NCI-H2196 (cell line): ENCODE results near the gene SMURF2.

Experiments
- DNase-seq: peaks from one replicate; lab custom pipeline; 2025; ENCODE audit not compliant: unreplicated experiment; lab: John Stamatoyannopoulos, UW

The SMURF2 gene

DNA sequence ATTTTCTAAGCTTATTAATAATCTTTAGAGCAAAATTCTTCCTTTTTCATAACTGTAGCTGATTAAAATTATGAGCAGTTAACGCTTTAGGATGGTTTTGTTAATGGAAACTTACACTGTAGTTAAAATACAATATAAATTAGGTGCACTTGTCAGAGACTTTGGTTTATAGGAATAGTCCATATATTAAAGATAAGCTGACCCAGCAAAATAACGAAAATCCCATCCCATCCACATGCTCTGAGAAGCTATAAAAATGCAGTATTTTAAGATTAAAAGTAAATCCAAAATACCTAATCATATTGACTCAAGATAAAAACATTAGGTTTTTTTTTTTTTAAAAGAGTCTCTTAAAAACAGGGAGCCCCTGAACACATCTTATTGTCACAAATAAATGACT lies 117.4 kb downstream of the SMURF2 start:
- DNase-seq: no peak

DNA sequence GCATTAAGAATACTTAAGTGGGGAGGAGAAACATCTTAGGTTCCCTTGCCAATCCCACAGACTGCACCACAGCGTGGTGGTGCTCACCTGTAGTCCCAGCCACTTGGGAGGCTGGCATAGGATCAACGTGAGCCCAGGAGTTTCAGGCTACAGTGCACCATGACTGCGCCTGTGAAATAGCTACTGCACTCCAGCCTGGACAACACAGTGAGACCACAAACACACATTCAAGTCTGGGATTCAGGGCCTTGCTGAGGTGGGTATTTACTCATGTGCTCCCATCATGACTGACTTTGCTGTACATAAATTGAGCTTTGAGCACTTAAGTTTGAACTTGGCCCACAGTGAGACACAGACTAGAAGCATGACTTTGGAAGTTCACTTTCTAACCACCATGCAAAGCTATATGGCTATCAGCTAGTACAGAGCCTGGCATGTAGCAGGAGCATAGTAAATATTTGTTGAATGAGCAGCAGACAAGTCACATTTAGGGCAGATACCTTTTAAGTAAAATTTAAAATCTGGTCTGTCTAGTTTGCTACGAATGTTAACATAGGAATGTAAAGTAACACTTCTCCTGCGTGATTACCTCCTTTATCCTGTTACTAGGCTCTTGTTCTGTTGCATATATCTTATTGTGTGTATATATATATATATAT lies 121.9 kb downstream of the SMURF2 start:
- DNase-seq: no peak

DNA sequence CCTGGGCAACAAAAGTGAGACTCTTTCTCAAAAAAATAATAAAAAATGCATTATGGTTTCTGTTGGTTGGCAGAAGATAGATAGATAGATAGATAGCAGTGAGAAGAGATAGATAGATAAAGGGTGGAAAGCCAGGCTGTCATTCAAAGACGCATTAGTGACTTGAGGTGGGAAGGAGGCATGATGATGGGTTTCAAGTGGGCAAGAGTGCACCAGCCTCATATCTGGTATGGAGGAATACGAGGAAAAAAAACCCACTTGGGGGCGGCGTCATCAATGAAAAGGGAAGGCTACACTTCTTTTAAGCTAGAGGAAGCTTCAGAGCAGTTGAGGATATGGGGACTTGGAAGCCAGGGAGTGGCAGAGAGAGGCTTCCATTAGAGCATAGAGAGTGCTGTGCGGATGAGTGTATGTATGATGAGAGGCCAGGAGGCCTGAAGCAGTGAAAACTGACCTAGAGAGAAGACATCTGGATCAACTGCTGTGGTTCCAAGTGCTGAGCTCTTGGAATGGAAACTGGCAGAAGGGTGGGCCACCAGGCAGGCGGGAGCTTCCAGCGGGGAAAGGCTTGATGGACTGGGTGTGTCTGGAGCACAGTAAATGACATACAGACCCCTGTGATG lies 123.5 kb downstream of the SMURF2 start:
- DNase-seq: no peak

DNA sequence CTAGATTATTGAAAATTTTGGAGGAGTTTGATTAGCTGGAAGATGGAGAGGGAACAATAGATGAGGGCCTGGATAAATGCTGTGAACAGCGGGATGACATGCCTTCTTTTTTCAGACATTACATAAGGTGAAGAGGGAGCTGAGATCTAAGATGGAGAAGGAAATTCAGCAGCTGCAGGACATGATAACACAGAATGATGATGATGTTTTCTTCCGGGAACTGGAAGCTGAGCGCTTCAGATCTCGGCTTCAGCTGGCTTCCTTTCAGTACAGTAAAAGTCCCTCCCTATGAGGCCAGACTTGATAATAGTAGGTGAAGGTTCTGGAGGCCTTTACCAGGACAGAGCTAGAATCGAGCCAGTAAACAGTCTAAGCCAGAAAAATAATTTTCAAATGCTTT lies 124.6 kb downstream of the SMURF2 start:
- no peak for DNase-seq

DNA sequence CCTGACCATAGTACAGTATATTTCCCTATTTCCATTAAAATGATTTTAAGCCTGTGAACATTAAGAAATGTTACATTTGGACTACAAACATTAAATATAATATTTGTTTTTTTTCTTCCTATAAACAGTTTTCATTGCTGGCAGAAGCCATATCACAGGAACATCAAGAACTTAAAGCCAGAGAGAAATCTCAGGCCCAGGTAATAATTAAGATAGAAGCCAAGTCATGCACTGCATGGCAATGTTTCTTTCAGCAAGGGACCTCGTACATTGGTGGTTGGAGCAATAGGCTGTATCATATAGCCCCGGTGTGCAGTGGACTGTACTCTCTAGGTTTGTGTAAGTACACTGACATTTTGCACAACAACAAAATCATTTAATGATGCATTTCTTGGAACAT lies 125.2 kb downstream of the SMURF2 start:
- no peak for DNase-seq

DNA sequence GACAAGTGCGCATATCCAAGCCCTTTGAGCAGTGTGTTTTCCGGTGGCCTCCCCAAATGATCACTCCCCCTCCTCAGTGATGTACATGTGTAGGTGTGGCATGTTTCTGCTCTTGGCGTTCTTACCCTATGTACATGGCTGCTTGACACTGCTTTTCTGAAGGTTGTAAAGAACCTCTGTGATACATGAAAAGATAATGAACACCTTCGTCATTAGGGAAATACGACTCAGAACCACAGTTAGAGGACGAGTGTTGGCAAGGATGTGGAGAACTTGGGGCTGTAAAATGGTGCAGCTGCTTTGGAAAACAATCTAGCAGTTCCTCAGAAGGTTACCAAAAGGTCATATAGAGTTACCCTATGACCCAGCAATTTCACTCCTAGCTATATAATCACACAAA lies 126.8 kb downstream of the SMURF2 start:
- DNase-seq: no peak

DNA sequence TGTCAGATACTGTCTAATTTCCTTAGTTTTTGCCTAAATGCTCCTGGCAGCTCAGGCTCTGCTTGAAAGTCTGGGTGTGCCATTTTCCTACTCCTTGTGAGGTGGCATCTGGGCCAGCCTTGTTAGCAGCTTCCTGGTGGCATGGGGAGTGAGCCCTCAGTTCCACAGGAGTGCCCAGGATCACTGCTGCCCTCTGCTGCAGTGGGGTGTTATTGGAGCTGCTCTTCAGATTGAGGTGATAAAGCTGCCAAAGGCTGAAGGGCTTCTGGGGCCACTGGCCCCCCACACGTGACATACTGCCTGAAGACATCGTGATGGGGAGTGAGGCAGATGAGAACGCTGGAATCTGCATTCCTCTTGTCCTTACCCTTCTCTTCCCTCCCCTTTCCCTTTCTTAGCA lies 127.9 kb downstream of the SMURF2 start:
- no peak for DNase-seq

DNA sequence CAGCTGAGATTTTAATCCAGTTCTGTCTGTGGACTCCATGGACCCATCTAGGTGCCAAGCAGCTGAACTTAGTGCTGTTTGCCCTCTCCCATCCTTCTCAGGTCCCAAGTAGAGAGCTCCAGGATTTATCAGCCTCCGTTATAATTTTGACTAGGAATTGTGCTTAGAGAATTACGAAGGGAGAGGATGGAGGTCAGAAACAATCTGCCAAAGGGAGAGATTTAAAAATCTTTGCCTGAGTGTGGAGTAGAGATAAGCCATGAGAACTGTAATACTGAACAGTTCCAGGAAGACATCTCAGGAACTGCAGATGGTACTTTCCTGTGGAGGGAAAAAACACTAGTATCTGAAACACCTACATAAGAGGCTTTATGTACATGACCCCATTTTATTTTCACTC lies 128.3 kb downstream of the SMURF2 start:
- no peak for DNase-seq

DNA sequence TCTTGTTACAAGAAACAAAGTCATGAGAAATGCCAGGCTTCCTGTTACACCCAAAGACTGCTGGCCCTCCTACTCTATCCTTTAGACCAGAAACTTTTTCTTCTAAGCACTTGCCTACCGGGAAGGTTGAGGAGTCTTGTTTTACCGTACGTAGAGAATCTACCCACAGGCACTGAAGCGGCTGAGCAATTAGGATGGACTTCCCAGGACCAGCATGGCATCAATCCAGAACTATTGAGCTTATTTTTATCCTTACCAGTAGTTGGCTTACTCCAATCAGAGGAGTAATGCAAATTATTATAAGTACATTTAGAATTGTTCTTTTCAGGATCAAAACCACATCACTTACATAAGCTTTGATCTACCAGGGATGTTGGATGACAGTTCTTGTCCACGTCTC lies 129.7 kb downstream of the SMURF2 start:
- DNase-seq: no peak

DNA sequence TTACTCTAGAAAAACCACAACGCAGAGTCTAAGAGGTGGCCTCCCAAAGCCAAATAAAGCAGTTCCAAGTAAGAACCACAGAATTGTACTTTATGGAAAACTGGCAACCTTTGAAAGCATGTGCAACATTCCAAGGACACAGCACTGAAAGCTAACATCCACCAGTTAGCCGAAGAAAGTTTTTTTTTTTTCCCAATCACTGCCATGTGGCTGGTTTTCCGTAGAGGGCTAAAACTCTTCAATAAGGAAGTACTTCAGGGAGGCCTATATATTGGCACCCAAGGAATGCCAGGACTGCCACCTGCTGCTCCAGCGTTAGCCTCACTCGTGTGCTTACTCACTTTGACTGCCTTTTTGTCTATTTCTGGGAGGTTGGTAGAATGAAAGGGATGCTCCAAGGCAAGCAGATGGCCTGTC lies 130.1 kb downstream of the SMURF2 start:
- DNase-seq: no peak

DNA sequence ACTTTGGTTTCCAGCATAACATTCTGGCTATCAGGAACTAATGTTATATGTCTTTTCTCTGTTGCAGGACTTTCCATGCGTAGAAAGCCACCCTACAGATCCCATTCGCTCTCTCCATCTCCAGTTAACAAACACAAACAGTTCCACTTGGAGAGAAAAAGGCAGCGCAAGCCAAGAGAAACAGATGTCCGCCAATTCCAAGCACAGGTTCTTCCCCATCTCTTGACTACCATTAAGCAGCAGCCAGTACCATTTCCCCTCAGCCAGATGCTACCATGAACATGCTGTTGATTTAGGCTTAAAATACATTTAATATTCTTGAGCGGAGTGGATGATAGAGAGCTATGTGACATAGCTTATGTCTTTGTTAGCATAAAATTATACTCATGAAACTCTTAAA lies 132.9 kb downstream of the SMURF2 start:
- no peak for DNase-seq

DNA sequence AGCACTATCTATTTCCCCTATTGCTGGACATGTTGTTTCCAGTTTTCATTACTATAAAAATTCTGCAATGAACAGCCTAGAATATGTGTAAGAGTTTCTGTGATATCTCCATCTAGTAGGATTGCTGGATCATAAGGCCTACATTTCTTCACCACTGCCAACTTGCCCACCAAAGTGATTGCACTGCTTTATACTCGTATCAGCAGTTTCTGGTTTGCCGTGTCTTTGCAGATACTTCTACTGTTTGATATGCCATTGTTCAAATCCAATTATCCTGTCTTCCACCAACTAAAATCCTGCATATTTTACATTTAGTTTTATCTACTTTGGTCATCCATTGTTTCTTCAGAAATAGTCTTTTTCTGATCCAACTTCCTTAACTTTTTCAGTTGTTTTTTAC lies 134.2 kb downstream of the SMURF2 start:
- DNase-seq: no peak

DNA sequence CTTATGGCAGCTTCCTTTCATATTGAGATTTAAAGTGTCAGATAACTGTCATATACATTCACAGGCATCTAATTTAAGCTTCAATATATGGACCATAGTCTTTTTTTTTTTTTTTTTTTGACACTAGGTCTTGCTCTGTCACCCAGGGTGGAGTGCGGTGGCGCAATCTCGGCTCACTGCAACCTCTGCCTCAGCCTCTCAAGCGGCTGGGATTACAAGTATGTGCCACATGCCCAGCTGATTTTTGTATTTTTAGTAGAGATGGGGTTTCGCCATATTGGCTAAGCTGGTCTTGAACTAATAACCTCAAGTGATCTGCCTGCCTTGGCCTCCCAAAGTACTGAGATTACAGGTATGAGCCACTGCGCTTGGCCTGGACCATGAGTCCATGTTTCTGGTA lies 141.7 kb downstream of the SMURF2 start:
- DNase-seq: no peak

DNA sequence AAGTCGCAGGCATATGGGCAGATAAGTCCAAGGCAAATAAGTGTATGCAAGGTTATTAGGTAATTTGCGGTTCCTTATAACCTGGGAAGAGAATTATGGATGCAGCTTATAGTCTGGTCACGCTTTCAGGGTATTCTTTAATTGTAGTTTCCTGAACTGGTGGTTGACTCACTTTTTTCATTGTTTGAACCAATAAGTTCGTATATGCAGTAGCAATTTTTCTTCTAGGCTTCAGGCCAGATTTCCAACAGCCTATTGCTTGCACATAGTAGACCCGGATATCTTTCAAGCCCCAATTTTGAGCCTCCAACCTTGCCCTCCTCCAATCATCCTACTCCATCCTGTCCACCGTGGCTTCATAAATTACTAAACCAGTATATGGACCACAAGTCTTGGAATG lies 142.5 kb downstream of the SMURF2 start:
- DNase-seq: no peak

DNA sequence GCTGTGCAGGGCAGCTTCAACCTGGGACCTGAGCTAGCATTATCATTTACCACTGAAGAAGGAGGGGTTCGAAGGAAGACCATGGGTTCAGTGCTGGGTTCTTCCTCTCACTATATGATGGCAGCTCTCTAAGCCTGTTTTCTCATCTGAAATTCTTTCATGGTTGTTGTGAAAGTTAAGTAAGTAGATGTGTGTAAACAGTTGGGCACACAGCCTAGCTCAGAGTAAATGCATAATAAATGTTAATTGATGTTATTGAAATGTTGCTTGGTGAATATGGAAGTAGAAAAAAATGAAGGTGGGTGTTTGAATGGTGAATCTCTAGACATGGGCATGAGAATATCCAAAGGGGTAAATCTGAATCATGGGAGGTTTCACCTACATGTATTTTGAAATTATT lies 146.3 kb downstream of the SMURF2 start:
- no peak for DNase-seq

DNA sequence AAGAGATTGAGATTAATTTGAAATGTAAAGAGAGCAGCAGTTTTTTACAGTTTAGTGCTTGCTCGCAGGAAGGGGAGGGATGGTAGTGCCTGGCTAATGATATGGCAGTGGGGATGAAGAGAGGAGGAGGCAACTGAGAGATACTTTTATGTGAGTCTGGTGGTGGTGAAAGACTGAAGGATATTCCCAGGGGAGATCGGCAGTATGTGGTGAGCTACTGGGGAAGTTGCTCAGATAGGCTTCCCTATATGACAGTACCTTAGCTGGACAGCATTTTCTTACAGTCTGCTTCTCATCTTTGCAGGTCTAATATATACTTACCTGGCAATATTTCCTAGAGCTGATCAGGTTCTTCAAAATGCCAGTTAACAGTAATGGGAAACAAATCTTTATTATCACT lies 146.7 kb downstream of the SMURF2 start:
- no peak for DNase-seq

DNA sequence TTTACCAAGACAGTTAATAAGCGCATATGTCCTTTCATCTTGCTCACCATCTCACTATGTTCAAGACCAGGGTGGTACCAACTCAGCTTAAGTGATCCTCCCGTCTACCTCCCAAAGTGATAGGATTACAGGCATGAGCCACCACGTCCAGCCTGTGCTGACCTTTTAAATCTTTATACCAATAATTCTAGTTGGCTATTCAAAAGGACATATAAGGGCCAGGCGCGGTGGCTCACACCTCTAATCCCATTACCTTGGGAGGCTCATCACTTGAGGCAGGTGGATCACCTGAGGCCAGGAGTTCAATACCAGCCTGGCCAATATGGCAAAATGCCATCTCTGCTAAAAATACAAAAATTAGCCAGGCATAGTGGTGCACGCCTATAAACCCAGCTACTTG lies 152.9 kb downstream of the SMURF2 start:
- no peak for DNase-seq

DNA sequence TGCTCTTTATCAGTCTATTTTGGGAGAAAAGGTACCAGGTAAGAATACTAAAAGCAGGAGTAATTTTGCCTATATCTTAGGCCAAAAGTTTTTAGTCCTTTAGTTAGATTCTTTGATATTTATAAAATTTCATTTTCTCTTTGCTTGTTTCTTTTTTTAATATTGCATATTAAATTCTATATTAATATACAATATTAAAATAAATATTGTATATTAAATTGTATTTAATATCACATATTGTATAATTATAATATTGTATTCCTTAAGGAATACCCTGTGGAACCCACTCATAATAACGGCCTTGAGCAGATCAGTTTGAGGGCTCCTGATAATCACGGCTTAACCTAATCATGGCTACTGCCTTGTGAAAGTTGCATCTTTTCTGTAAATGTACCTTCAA lies 153.4 kb downstream of the SMURF2 start:
- no peak for DNase-seq

DNA sequence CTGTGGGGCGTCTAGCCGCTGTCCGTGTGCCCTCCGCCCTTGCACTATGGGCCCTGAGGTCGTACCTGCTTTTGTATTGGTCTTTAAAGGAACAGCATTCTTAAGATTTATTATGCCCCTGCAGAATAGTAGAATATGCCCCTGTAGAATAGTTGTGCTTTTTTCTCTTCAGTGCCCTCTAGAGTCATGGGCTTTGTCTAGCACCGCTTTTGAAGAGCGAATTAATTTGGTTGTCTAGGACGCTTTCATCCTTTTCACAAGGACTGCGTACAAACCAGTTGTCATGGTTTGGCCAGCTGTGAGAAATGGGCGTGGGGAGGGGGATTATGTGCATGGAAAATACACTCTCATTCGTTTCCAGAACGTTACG lies 154.7 kb downstream of the SMURF2 start:
- DNase-seq: peak; percentile 53

DNA sequence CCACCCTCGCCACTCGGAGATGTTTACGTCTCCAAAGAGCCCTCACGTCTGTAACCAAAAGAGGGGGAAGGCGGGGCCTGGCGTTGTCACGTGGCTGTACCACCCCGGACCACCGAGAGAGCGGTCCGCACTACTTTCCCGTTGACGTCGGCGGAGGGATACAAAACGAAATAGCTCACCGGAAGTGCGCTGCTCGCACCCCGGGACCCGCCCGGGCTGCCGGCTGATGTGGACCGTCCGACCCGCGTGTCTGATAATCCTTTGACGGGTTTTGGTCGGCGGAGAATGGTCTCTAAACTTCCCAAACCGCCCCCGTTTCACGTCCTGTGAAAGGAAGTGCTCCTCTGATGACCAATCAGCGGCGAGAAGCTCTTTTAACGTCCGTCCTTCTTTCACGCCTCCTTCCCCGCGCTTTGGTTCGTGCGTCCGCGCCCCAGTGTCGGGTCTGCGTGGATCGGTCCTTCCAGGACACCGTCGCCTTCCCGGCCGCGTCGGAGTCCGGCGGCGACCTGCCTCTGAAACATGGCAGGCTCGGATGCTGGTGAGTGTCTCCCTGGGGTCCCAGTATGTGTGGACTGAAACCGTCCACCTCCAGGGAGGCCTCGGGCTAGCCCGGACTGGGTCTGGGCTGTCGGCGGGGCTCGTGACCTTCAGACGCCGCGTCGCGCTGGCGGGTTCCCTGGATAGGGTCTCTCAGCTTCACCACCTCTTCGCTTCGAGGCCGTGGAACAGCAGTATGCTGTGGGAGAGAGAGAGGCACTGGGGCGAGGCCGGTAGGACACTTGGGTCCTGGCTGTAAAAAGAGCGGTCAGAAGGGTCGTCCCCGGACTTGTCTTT lies 155.3 kb downstream of the SMURF2 start, which contains the start of gene CEP95:
Gene CEP95, plus strand, starts transcription at position 402 of the 837 bp plus-strand sequence. Its CDS starts 121 bp downstream, at position 523.
- DNase-seq: peak; percentile 96

DNA sequence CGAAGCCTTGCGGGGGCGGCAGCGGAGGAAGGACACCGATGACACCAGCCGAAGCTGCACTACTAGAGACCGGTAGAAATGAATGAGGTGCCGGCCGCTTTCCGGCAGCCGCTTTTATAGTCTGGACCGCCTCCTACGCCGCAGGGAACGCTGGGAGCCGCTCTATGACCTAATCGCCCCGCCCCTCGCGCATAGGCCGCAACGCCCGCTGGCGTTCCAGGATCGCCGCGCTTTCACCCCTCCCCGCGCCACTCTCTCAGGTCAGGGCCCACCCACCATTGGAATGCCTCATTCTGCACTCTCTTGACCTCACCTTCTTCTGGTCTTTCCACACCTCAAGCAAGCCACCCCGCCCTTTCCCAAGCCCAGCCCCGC lies 155.9 kb downstream of the SMURF2 start, which contains the start of gene DDX5:
Gene DDX5, minus strand, starts transcription at position 89 of the 375 bp plus-strand sequence. CDS start 170 bp downstream, outside the sequence.
- DNase-seq: peak; percentile 96
